GM19099 (cell line): ENCODE data around the gene SOSTDC1.

Source experiments
- POLR2A ChIP-seq: IDR thresholded peaks from 3 replicates; pipeline ENCODE4 v1.6.1; 2011; ENCODE audit warnings: low read depth; ENCODE audit not compliant: insufficient read length; ENCODE audit errors: extremely low read depth

The SOSTDC1 gene

GRCh38 chr7:16465469-16466361 is at the start of gene SOSTDC1:
Gene SOSTDC1 (minus strand): TSS chr7:16465738. CDS start chr7:16465668, 70 bp downstream.
- TF ChIP-seq POLR2A: no peak

GRCh38 chr7:16514729-16515128 is 49.2 kb upstream of the SOSTDC1 start:
- TF ChIP-seq POLR2A: no peak

- TF ChIP-seq POLR2A: no peak
Measured at GRCh38 chr7:16514271-16514670, 48.7 kb upstream of the SOSTDC1 start.

- no peak for TF ChIP-seq POLR2A
Measured at GRCh38 chr7:16512097-16512496, 46.6 kb upstream of the SOSTDC1 start.

GRCh38 chr7:16511314-16511713 is 45.8 kb upstream of the SOSTDC1 start:
- no peak for TF ChIP-seq POLR2A

- no peak for TF ChIP-seq POLR2A
Measured at GRCh38 chr7:16509829-16510228, 44.3 kb upstream of the SOSTDC1 start.

- no peak for TF ChIP-seq POLR2A
Measured at GRCh38 chr7:16504019-16504418, 38.5 kb upstream of the SOSTDC1 start.

- TF ChIP-seq POLR2A: no peak
Measured at GRCh38 chr7:16502303-16502702, 36.8 kb upstream of the SOSTDC1 start.

- TF ChIP-seq POLR2A: no peak
Measured at GRCh38 chr7:16498122-16498521, 32.6 kb upstream of the SOSTDC1 start.

GRCh38 chr7:16494955-16495719 is 29.6 kb upstream of the SOSTDC1 start:
- no peak for TF ChIP-seq POLR2A

GRCh38 chr7:16494551-16494950 is 29.0 kb upstream of the SOSTDC1 start:
- TF ChIP-seq POLR2A: no peak

GRCh38 chr7:16493266-16493665 is 27.7 kb upstream of the SOSTDC1 start:
- TF ChIP-seq POLR2A: no peak

GRCh38 chr7:16492513-16493062 is 27.1 kb upstream of the SOSTDC1 start:
- no peak for TF ChIP-seq POLR2A

GRCh38 chr7:16491148-16491547 is 25.6 kb upstream of the SOSTDC1 start:
- TF ChIP-seq POLR2A: no peak

- no peak for TF ChIP-seq POLR2A
Measured at GRCh38 chr7:16484453-16485158, 19.1 kb upstream of the SOSTDC1 start.
